Cardiac ventricle fibroblast (primary cell): Measurements from ENCODE around the gene NEU2. TPM values are rescaled to one million over a fixed set of nuclear protein-coding genes. Genes with fewer than 3 reads are reported as not detected.

Experiments
- total RNA-seq: library from RNA; depleted of rRNA; stranded (reverse); fragments of >200 nt; gene quantifications from 2 replicates; pipeline ENCODE4 v1.2.3, GENCODE V29; 2015

Gene NEU2
- not detected in 2 replicates for total RNA-seq

GRCh38 chr2:233032551-233033320 lies at the start of gene NEU2:
Gene NEU2 (plus strand): TSS chr2:233032672. CDS start chr2:233032672, 0 bp downstream.

DNA sequence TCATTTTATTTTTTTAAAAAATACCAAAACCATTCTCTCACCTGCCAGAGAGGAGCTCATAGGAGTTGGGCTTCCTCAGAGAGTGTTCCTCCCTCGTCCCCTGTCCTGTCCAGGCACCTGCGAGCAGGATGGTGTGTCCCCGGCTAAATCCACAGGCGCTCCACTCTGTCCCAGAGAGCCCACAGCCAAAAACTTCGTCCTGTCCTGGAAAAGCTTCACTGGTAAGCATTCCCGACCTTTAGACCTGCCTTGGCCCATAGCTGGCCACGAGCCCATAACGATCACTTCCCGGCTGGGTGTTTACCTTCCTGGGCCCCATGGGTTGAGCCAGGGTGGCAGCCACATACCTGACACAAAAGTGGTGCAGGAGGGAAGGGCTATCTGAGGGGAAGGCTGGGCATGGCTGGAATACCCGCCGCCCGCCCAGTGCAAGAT lies 19.4 kb upstream of the NEU2 start, which contains the start of gene NGEF:
Gene NGEF, minus strand, starts transcription at position 230 of the 435 bp plus-strand sequence. CDS start 38,366 bp downstream, outside the sequence.

DNA sequence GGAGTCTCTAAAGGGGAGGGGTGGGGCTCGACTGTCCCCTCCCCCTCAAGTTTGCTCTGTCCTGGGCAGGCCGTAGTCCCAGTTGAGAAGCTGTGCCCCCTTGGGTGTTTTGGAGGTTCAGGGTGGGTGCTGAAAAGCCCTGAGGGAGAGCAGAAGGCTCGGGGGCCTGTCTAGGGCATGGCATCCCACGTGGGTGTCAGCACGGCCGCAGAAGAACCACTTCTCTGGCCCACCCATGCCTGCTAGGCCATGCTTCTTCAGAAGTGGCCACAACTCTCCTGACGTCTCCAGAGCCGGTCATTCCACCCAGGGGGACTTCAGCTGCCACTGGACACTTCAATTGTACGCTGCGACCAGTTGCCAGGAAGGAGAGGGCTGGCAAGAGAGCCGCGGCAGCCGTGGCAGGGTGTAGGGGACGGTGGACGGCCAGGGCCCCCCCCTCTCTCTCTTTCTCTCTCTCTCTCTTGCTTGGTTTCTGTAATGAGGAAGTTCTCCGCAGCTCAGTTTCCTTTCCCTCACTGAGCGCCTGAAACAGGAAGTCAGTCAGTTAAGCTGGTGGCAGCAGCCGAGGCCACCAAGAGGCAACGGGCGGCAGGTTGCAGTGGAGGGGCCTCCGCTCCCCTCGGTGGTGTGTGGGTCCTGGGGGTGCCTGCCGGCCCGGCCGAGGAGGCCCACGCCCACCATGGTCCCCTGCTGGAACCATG lies 27.5 kb downstream of the NEU2 start, which contains the start of gene INPP5D:
Gene INPP5D, plus strand, starts transcription at position 546 of the 704 bp plus-strand sequence. Its CDS starts 137 bp downstream, at position 683.

Other genes with a start within 250 kb of the NEU2 start
- gene SNORC, start 162.4 kb upstream of the NEU2 start, total RNA-seq, result 0.20 and 0.50 TPM in 2 replicates
- 0.75 TPM in 1 of 2 replicates, not detected in the other for gene NGEF, start 19.4 kb upstream of the NEU2 start, total RNA-seq
- 0.10 and 0.94 TPM in 2 replicates for gene INPP5D, start 27.7 kb downstream of the NEU2 start, total RNA-seq
- gene ATG16L1, start 219.0 kb downstream of the NEU2 start, total RNA-seq, result 12.9 and 16.0 TPM in 2 replicates